Aorta (tissue), 5 donors: ENCODE data around the gene ANXA9. TPM values are rescaled to one million over a fixed set of nuclear protein-coding genes. Genes with fewer than 3 reads are reported as not detected.

Experiments used
- ATAC-seq: fragments of 200-7000 bp; cut with Tn5 transposase; one replicate; pipeline ENCODE4 v1.9.1; 2022; ENCODE audit warnings: moderate library complexity; ENCODE audit not compliant: low FRiP score
- DNase-seq, 2 donors: peaks; one replicate each; pipeline ENCODE4 v3.0.0-alpha.2; 2020
- H3K27ac ChIP-seq, 2 donors: one replicate each; pipeline ENCODE4 v1.5.1; 2013; ENCODE audit warnings: low read length in 2 of 2, mild to moderate bottlenecking in 2 of 2, moderate library complexity in 2 of 2, control low read depth in 1 of 2, inconsistent platforms in 1 of 2, low read depth in 1 of 2
- H3K27me3 ChIP-seq, 2 donors: one replicate each; pipeline ENCODE4 v1.6.1; 2013; ENCODE audit warnings: control low read depth in 1 of 2, low read length in 1 of 2, mild to moderate bottlenecking in 1 of 2, moderate library complexity in 1 of 2; ENCODE audit not compliant: insufficient read depth in 2 of 2, control insufficient read depth in 1 of 2
- H3K36me3 ChIP-seq, 2 donors: one replicate each; pipeline ENCODE4 v1.6.1; 2013; ENCODE audit warnings: control low read depth in 1 of 2, low read length in 1 of 2, mild to moderate bottlenecking in 1 of 2; ENCODE audit not compliant: insufficient read depth in 2 of 2, control insufficient read depth in 1 of 2
- H3K4me1 ChIP-seq, 2 donors: one replicate each; pipeline ENCODE4 v1.6.1; 2013; ENCODE audit warnings: low read length in 2 of 2, control low read depth in 1 of 2, mild to moderate bottlenecking in 1 of 2, moderate library complexity in 1 of 2; ENCODE audit not compliant: insufficient read depth in 2 of 2, control insufficient read depth in 1 of 2
- H3K4me3 ChIP-seq, 2 donors: one replicate each; pipeline ENCODE4 v1.5.1; 2013; ENCODE audit warnings: low read length in 2 of 2, control low read depth in 1 of 2, mild to moderate bottlenecking in 1 of 2
- H3K9me3 ChIP-seq: one replicate; pipeline ENCODE4 v1.6.1; 2013; ENCODE audit warnings: mild to moderate bottlenecking, low read length; ENCODE audit not compliant: control insufficient read depth
- WGBS, 2 donors: extraction: QIAGEN DNeasy Blood & Tissue Kit; methylation state at CpG; one replicate each; pipeline ENCODE4 v1.1.7; 2013; 5-methylcytosine and 5-hydroxymethylcytosine counted together
- intact Hi-C, 2 donors: fragments of 100-400 bp; cut with DNase I; formaldehyde crosslinking; loops; one replicate each; pipeline versions ENCODE4 v1.14.2 to v1.15.0; 2022
- polyA plus RNA-seq, 2 donors: library from polyadenylated mRNA; stranded (reverse); fragments of 200-250 nt; gene quantifications; one replicate each; pipeline ENCODE4 v1.2.3, GENCODE V29; 2013
- total RNA-seq, 2 donors: library from RNA; stranded (reverse); fragmentation: NEBNext Ultra II Directional; extraction: Animal tissue kit (Norgen Biotek cat#: 25700); gene quantifications; one replicate each; pipeline ENCODE4 v1.2.1, GENCODE V29; 2021
- donor health status: healthy with polysubstance abuse.
- donor health status: Bipolar disorder and iron deficiency.
- donor health status: DM: no; HTN: no; CAD: no.
- donor health status: DM: no; HTN: no; CAD: no.
- donor health status: DM: yes; HTN: yes; CAD: no.

The ANXA9 gene
- total and polyA plus RNA-seq, 4 donors = 0.15 TPM; not detected in 3

GRCh38 chr1:151037032-151037431 lies 54.9 kb downstream of the ANXA9 start:
- Histone ChIP-seq H3K4me3 (no peak overlapping the region), H3K9me3 (no peaks in the 10 kb centered on the region), H3K4me1 (no peaks in the 10 kb centered on the region), H3K27ac (no peak overlapping the region), H3K36me3 (peaks cover 0 to 10% of the 10 kb centered on the region in 2 donors), H3K27me3 (no peaks in the 10 kb centered on the region)
- no peak for DNase-seq
- WGBS, 2 donors = 83 to 90% methylated on average over 6 of the region's 6 CpGs
- intact Hi-C loops = no loop called here
- no peak for ATAC-seq

- Histone ChIP-seq H3K27ac (no peak overlapping the region), H3K27me3 (no peaks in the 10 kb centered on the region), H3K4me3 (no peak overlapping the region), H3K36me3 (peaks cover 0 to 7% of the 10 kb centered on the region in 2 donors), H3K9me3 (no peaks in the 10 kb centered on the region), H3K4me1 (no peaks in the 10 kb centered on the region)
- DNase-seq (no peak), ATAC-seq (no peak)
- intact Hi-C loops = no loop called here
- WGBS, 2 donors = 90 to 94% methylated on average over 3 of the region's 3 CpGs
Measured at GRCh38 chr1:151039521-151039920, 57.4 kb downstream of the ANXA9 start.

- Histone ChIP-seq H3K4me3 (no peak overlapping the region), H3K9me3 (no peaks in the 10 kb centered on the region), H3K27ac (no peak overlapping the region), H3K27me3 (no peaks in the 10 kb centered on the region), H3K4me1 (no peaks in the 10 kb centered on the region), H3K36me3 (no peaks in the 10 kb centered on the region)
- DNase-seq = no peak
- intact Hi-C loops = no loop called here
- WGBS, 2 donors = 90 to 92% methylated on average over 1 of the region's 1 CpG
- ATAC-seq = no peak
Measured at GRCh38 chr1:151043163-151043562, 61.1 kb downstream of the ANXA9 start.

Other genes starting within 250 kb of the ANXA9 start
- gene CTSS, start 216.5 kb upstream of the ANXA9 start, total RNA-seq = 100 to 1,000 TPM in 1 of 2 donors, 10 to 100 TPM in 1; 68.2 to 128 TPM
- gene CTSS, start 216.5 kb upstream of the ANXA9 start, polyA plus RNA-seq = 10 to 100 TPM; 16.8 to 94.4 TPM
- gene CTSK, start 174.0 kb upstream of the ANXA9 start, total RNA-seq = 100 to 1,000 TPM in 1 of 2 donors, 10 to 100 TPM in 1; 50.0 to 107 TPM
- gene CTSK, start 174.0 kb upstream of the ANXA9 start, polyA plus RNA-seq = 100 to 1,000 TPM in 1 of 2 donors, 10 to 100 TPM in 1; 75.0 to 115 TPM
- gene ARNT, start 105.7 kb upstream of the ANXA9 start, total RNA-seq = 10 to 100 TPM; 60.1 to 74.0 TPM
- 10 to 100 TPM; 20.3 to 20.8 TPM for gene ARNT, start 105.7 kb upstream of the ANXA9 start, polyA plus RNA-seq
- not detected for gene CTXND2, start 95.2 kb upstream of the ANXA9 start, total RNA-seq
- not detected for gene CTXND2, start 95.2 kb upstream of the ANXA9 start, polyA plus RNA-seq
- 10 to 100 TPM; 33.5 to 56.2 TPM for gene SETDB1, start 55.9 kb upstream of the ANXA9 start, total RNA-seq
- 10 to 100 TPM; 14.9 to 27.5 TPM for gene SETDB1, start 55.9 kb upstream of the ANXA9 start, polyA plus RNA-seq
- 100 to 1,000 TPM; 140 to 141 TPM for gene CERS2, start 7.5 kb upstream of the ANXA9 start, total RNA-seq
- gene CERS2, start 7.5 kb upstream of the ANXA9 start, polyA plus RNA-seq = 100 to 1,000 TPM; 106 to 133 TPM
- gene MINDY1, start 24.6 kb downstream of the ANXA9 start, total RNA-seq = 10 to 100 TPM; 20.1 to 26.0 TPM
- gene MINDY1, start 24.6 kb downstream of the ANXA9 start, polyA plus RNA-seq = 10 to 100 TPM in 1 of 2 donors, 1 to 10 TPM in 1; 8.9 to 17.7 TPM
- gene PRUNE1, start 26.2 kb downstream of the ANXA9 start, total RNA-seq = 10 to 100 TPM; 14.8 TPM
- 10 to 100 TPM; 10.5 to 16.8 TPM for gene PRUNE1, start 26.2 kb downstream of the ANXA9 start, polyA plus RNA-seq
- gene BNIPL, start 54.3 kb downstream of the ANXA9 start, total RNA-seq = under 1 TPM; 0.29 to 0.54 TPM
- gene BNIPL, start 54.3 kb downstream of the ANXA9 start, polyA plus RNA-seq = under 1 TPM in 1 of 2 donors, not detected in 1; 0.38 TPM
- 1 to 10 TPM; 3.0 to 3.8 TPM for gene C1orf56, start 65.5 kb downstream of the ANXA9 start, total RNA-seq
- 1 to 10 TPM; 1.8 to 2.6 TPM for gene C1orf56, start 65.5 kb downstream of the ANXA9 start, polyA plus RNA-seq
- gene CDC42SE1, start 77.3 kb downstream of the ANXA9 start, total RNA-seq = 100 to 1,000 TPM; 102 TPM
- 10 to 100 TPM; 30.1 to 82.4 TPM for gene CDC42SE1, start 77.3 kb downstream of the ANXA9 start, polyA plus RNA-seq
- gene MLLT11, start 78.1 kb downstream of the ANXA9 start, total RNA-seq = 1 to 10 TPM; 2.4 to 2.5 TPM
- 1 to 10 TPM; 4.3 to 6.9 TPM for gene MLLT11, start 78.1 kb downstream of the ANXA9 start, polyA plus RNA-seq
- 10 to 100 TPM; 16.0 to 22.2 TPM for gene GABPB2, start 88.5 kb downstream of the ANXA9 start, total RNA-seq
- gene GABPB2, start 88.5 kb downstream of the ANXA9 start, polyA plus RNA-seq = 10 to 100 TPM in 1 of 2 donors, 1 to 10 TPM in 1; 6.9 to 15.0 TPM
- gene SEMA6C, start 164.3 kb downstream of the ANXA9 start, total RNA-seq = 10 to 100 TPM in 1 of 2 donors, 1 to 10 TPM in 1; 8.1 to 25.2 TPM
- gene SEMA6C, start 164.3 kb downstream of the ANXA9 start, polyA plus RNA-seq = 10 to 100 TPM in 1 of 2 donors, 1 to 10 TPM in 1; 2.5 to 28.8 TPM
- gene TNFAIP8L2, start 174.4 kb downstream of the ANXA9 start, total RNA-seq = 1 to 10 TPM; 4.1 TPM
- 1 to 10 TPM; 4.1 to 7.1 TPM for gene TNFAIP8L2, start 174.4 kb downstream of the ANXA9 start, polyA plus RNA-seq
- 1 to 10 TPM; 7.3 to 9.6 TPM for gene LYSMD1, start 183.6 kb downstream of the ANXA9 start, total RNA-seq
- 1 to 10 TPM; 4.4 to 7.5 TPM for gene LYSMD1, start 183.6 kb downstream of the ANXA9 start, polyA plus RNA-seq
- 10 to 100 TPM; 27.3 to 33.8 TPM for gene SCNM1, start 183.9 kb downstream of the ANXA9 start, total RNA-seq
- gene SCNM1, start 183.9 kb downstream of the ANXA9 start, polyA plus RNA-seq = 10 to 100 TPM; 39.3 to 58.4 TPM
- under 1 TPM in 1 of 2 donors, not detected in 1; 0.78 TPM for gene TMOD4, start 193.7 kb downstream of the ANXA9 start, total RNA-seq
- under 1 TPM in 1 of 2 donors, not detected in 1; 0.69 TPM for gene TMOD4, start 193.7 kb downstream of the ANXA9 start, polyA plus RNA-seq
- 10 to 100 TPM; 37.1 to 40.8 TPM for gene VPS72, start 207.9 kb downstream of the ANXA9 start, total RNA-seq
- gene VPS72, start 207.9 kb downstream of the ANXA9 start, polyA plus RNA-seq = 10 to 100 TPM; 26.7 to 28.7 TPM
- gene PIP5K1A, start 216.3 kb downstream of the ANXA9 start, total RNA-seq = 10 to 100 TPM; 64.0 to 67.6 TPM
- 10 to 100 TPM; 16.5 to 22.7 TPM for gene PIP5K1A, start 216.3 kb downstream of the ANXA9 start, polyA plus RNA-seq